Measurements from ENCODE around the gene MRPL24.

MRPL24 gene

DNA sequence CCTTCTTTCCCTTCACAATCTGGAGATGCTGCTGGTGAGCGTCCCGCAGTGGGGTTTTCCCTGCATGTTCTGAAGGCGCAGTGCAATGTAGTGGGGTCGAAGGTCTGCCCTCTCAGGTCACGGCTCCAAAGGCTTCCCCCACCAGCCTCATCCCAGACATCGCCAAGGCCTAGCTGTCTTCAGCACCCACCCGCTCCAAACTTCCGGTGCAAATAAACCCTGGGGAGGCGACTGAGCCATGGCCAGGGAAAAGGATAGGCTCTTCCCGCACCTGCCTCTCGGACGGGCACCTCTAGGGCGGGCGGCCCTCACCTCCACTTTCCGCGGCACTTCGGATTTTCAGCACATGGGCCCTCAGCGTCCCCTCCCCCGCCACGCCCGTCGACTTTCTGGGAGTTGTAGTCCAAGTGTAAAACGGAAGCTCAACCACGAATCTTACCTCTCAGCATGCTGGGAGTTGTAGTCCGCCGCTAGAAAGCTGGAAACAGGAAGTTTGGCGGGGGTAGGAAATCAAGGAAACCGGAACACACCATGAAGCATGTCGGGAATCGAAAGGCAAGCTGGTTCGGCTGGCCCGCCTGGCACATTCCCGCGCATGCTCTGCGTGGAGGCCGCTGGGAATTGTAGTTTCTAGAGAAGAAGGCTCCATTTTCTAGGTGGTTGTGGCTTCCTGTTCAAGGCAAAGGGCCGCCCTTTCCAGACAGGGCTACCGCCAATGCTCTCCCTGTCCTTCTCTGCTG, at the start of gene MRPL24:
Gene MRPL24, minus strand, starts transcription at position 348 of the 740 bp plus-strand sequence. CDS start 2,384 bp downstream, outside the sequence.
- Mint-ChIP-seq H3K4me3 (peak within 1 kb of the TSS; percentile 93 to 96 (median 94)), H3K27ac (peak within 1 kb of the TSS; percentile 94 to 96 (median 96)), H3K27me3 (ENCODE audit: low read depth) (no peaks in the 10 kb centered on the region), H3K4me1 (peaks cover 36% of the 10 kb centered on the region), H3K9me3 (no peaks in the 10 kb centered on the region), H3K36me3 (ENCODE audit: low read depth) (peaks cover 25% of the 10 kb centered on the region)
- TF ChIP-seq, protein P1, sequence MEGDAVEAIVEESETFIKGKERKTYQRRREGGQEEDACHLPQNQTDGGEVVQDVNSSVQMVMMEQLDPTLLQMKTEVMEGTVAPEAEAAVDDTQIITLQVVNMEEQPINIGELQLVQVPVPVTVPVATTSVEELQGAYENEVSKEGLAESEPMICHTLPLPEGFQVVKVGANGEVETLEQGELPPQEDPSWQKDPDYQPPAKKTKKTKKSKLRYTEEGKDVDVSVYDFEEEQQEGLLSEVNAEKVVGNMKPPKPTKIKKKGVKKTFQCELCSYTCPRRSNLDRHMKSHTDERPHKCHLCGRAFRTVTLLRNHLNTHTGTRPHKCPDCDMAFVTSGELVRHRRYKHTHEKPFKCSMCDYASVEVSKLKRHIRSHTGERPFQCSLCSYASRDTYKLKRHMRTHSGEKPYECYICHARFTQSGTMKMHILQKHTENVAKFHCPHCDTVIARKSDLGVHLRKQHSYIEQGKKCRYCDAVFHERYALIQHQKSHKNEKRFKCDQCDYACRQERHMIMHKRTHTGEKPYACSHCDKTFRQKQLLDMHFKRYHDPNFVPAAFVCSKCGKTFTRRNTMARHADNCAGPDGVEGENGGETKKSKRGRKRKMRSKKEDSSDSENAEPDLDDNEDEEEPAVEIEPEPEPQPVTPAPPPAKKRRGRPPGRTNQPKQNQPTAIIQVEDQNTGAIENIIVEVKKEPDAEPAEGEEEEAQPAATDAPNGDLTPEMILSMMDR (IDR thresholded peaks at IDR 0.05; ENCODE audit: unreplicated experiment in 3 of 3) = no peak

DNA sequence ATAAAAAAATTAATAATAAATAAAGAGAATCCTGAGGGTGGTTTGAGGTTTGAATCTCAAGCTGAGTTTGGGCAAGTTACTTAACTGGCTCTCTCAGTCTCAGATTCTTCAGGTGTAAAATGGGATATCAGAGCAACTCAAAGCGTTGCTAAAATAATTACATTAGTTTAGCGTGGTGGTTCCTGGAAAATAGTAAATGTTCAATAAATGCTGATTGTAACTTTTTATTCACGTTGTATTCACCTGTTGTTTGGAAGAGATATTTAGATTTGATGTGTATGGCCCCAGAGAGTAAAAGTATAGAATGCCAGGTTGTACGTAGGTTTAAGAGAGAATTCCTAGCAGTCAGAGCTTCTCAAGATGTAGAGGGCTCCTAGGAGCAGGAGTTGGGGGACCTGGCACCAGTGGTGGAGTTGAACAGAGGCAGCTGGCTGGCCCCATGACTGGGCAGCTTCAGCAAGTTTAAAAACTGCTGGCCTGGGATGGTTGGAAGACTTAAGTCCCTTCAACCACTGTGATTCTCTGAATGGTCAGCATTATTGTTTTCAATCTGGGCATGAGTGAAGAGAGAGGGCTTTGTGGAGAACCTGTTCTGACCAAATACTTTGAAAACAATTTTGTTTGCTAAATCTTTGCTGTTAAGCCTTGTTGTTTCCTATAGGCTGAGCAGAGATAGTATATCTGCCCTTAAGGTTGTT, 48.9 kb upstream of the MRPL24 start:
- no peaks in the 10 kb centered on the region for H3K9me3 Mint-ChIP-seq
- H3K36me3 Mint-ChIP-seq (ENCODE audit: low read depth) = peaks cover 72% of the 10 kb centered on the region
- no peak overlapping the region for H3K27ac Mint-ChIP-seq
- H3K4me3 Mint-ChIP-seq = no peak overlapping the region
- no peaks in the 10 kb centered on the region for H3K4me1 Mint-ChIP-seq
- TF ChIP-seq, protein P1 (IDR thresholded peaks at IDR 0.05; ENCODE audit: unreplicated experiment in 3 of 3) = no peak
- no peaks in the 10 kb centered on the region for H3K27me3 Mint-ChIP-seq (ENCODE audit: low read depth)

DNA sequence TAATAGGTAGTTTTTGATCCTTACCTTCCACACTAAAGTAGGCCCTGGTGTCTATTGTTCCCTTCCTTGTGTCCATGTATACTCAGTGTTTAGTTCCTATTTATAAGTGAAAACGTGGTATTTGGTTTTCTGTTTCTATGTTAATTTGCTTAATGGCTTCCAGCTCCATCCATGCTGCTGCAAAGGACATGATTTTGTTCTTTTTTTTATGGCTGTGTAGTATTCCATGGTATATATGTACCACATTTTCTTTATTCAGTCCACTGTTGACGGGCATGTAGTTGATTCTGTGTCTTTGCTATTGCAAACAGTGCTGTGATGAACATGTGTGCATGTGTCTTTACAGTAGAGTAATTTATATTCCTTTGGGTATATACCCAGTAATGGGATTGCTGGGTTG, 47.2 kb upstream of the MRPL24 start:
- Mint-ChIP-seq H3K27me3 (ENCODE audit: low read depth) (no peaks in the 10 kb centered on the region), H3K27ac (no peak overlapping the region), H3K4me3 (no peak overlapping the region), H3K9me3 (no peaks in the 10 kb centered on the region), H3K36me3 (ENCODE audit: low read depth) (peaks cover 70% of the 10 kb centered on the region), H3K4me1 (no peaks in the 10 kb centered on the region)
- TF ChIP-seq, protein P1 (IDR thresholded peaks at IDR 0.05; ENCODE audit: unreplicated experiment in 3 of 3) = no peak

DNA sequence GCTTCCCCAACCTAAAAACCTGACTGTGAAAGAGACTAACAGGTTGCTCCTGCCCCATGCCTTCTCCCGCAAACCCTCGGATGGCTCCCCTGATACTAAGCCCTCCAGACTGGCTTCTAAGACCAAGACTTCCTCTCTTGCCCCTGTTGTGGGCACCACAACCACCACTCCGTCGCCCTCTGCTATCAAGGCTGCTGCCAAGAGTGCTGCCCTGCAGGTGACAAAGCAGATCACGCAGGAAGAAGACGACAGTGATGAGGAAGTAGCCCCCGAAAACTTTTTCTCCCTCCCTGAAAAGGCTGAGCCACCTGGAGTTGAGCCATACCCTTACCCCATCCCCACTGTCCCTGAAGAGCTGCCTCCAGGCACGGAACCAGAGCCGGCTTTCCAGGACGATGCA, 45.8 kb upstream of the MRPL24 start:
- H3K36me3 Mint-ChIP-seq (ENCODE audit: low read depth) = peaks cover 72% of the 10 kb centered on the region
- H3K9me3 Mint-ChIP-seq = no peaks in the 10 kb centered on the region
- no peak overlapping the region for H3K27ac Mint-ChIP-seq
- H3K4me1 Mint-ChIP-seq = no peaks in the 10 kb centered on the region
- H3K4me3 Mint-ChIP-seq = no peak overlapping the region
- TF ChIP-seq, protein P1 (IDR thresholded peaks at IDR 0.05; ENCODE audit: unreplicated experiment in 3 of 3) = no peak
- no peaks in the 10 kb centered on the region for H3K27me3 Mint-ChIP-seq (ENCODE audit: low read depth)

DNA sequence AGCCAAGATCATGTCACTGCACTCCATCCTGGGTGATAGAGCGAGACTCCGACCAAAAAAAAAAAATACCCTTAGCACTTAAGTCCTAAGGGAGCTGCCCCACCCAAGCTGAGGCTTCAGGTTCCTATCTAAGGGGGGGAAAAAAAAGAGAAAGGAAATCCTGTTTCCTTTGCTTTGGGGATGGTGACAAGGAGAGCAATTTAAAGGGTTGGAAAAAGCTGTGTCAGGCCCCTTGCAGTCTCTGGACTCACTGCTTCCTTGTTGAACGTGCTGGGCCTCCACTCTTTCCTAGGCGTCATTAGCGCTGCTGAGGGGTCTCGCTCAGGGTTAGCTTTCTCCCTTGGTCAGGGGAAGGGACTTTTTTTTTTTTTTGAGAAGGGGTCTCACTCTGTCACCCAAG, 44.6 kb upstream of the MRPL24 start:
- no peak overlapping the region for H3K4me3 Mint-ChIP-seq
- H3K27ac Mint-ChIP-seq = no peak overlapping the region
- TF ChIP-seq, protein P1 (IDR thresholded peaks at IDR 0.05; ENCODE audit: unreplicated experiment in 3 of 3) = no peak
- no peaks in the 10 kb centered on the region for H3K27me3 Mint-ChIP-seq (ENCODE audit: low read depth)
- H3K36me3 Mint-ChIP-seq (ENCODE audit: low read depth) = peaks cover 73% of the 10 kb centered on the region
- no peaks in the 10 kb centered on the region for H3K9me3 Mint-ChIP-seq
- H3K4me1 Mint-ChIP-seq = no peaks in the 10 kb centered on the region
